Adrenal gland (tissue), 5 donors: ENCODE results near the gene TPM4.

ENCODE experiments used
- CTCF ChIP-seq, 6 experiments: fragments of 450-650 bp in 4 of 6; fragments of 200-600 bp in 2 of 6; sonication (generic) in 1 of 6; IDR thresholded peaks; 1 replicate in 5 of 6; 2 replicates in 1 of 6; pipeline versions ENCODE4 v1.5.1 to v1.8.0; 2016 to 2021; ENCODE audit warnings: antibody characterized with exemption in 6 of 6, mild to moderate bottlenecking in 2 of 6, moderate library complexity in 1 of 6
- POLR2A ChIP-seq, 2 donors: fragments of 450-650 bp; IDR thresholded peaks; one replicate each; pipeline ENCODE4 v1.6.1; 2017; ENCODE audit warnings: antibody characterized with exemption in 2 of 2, mild to moderate bottlenecking in 2 of 2, moderate library complexity in 1 of 2
- donor health status: DM: no; HTN: no; CAD: no.

- no peak for TF ChIP-seq CTCF (IDR thresholded peaks at IDR 0.05)
- TF ChIP-seq POLR2A (IDR thresholded peaks at IDR 0.05) = no peak
Observed at GRCh38 chr19:16036941-16037340, 39.4 kb upstream of the TPM4 start.
